Ishikawa (cell line): ENCODE results near the gene OSM.

Source experiments
- CEBPB ChIP-seq: IDR thresholded peaks from 2 replicates; pipeline ENCODE4 v1.6.1; 2012
- CREB1 ChIP-seq: IDR thresholded peaks from 2 replicates; pipeline ENCODE4 v1.6.1; 2012; ENCODE audit warnings: low read depth
- EGR1 ChIP-seq: IDR thresholded peaks from 2 replicates; pipeline ENCODE4 v1.6.1; 2012
- EP300 ChIP-seq: IDR thresholded peaks from 2 replicates; pipeline ENCODE4 v1.6.1; 2012; ENCODE audit warnings: borderline replicate concordance
- FOXM1 ChIP-seq: IDR thresholded peaks from 2 replicates; pipeline ENCODE4 v1.6.1; 2012; ENCODE audit warnings: low read depth, borderline replicate concordance
- NFIC ChIP-seq: IDR thresholded peaks from 2 replicates; pipeline ENCODE4 v1.6.1; 2012
- RAD21 ChIP-seq: IDR thresholded peaks from 2 replicates; pipeline ENCODE4 v1.6.1; 2012; ENCODE audit warnings: low read depth
- TAF1 ChIP-seq: IDR thresholded peaks from 2 replicates; pipeline ENCODE4 v1.6.1; 2012; ENCODE audit warnings: low read depth, mild to moderate bottlenecking
- TCF12 ChIP-seq: IDR thresholded peaks from 2 replicates; pipeline ENCODE4 v1.6.1; 2012; ENCODE audit warnings: low read depth
- YY1 ChIP-seq: IDR thresholded peaks from 2 replicates; pipeline ENCODE4 v1.6.1; 2012; ENCODE audit warnings: low read depth
- ZBTB7A ChIP-seq: IDR thresholded peaks from 2 replicates; pipeline ENCODE4 v1.6.1; 2012; ENCODE audit warnings: low read depth
- TF ChIP-seq, protein P1 (sequence below): IDR thresholded peaks from 2 replicates; pipeline ENCODE4 v1.6.1; 2012; ENCODE audit warnings: low read depth, mild to moderate bottlenecking
- TF ChIP-seq, protein P2 (sequence below): IDR thresholded peaks from 2 replicates; pipeline ENCODE4 v1.6.1; 2012
- TF ChIP-seq, protein P3 (sequence below): IDR thresholded peaks from 2 replicates; pipeline ENCODE4 v1.6.1; 2012

DNA sequence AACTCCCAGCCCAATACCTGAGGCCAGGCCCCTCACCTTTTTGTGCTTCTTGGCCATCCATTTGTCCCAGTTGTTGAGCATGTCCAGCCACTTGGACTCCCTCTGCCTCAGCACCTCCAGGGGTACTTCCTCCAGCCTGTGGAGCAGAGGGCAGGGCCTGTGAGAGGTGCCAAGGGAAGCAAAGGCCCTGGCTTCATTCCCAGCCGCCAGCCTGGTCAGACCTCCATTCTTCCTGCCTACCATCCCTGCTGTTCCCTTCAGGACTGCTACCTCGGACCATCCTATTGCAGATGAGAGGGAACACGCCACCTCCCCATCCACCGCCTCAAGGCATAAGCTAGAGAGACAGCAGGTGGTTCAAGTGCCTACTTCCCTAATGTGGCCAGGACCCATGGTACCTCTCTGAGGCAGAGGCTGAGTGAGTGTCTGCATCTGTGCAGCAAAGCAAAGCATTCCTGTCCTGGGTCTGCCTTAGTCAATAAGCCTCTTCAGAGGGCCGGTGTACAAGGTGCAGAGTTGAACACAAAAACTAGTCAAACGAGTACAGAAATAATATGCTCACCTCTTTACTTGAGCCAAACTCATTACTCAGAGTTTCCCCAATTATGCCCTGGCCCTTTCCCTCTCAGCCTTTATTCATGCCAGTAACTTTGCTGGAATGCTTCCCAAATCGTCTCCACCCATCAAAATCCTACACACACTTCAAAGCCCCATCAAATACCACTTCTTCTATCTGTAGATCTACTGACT lies 38.0 kb upstream of the OSM start:
- TF ChIP-seq ZBTB7A (no peak), CEBPB (peak; percentile 2; the same call in 1 of the 2 replicates), TCF12 (peak; percentile 84), FOXM1 (no peak; the same call in 1 of the 2 replicates), TAF1 (no peak), RAD21 (no peak; the same call in 1 of the 2 replicates), EGR1 (no peak), EP300 (peak; percentile 81; the same call in 1 of the 2 replicates), YY1 (no peak; the same call in 1 of the 2 replicates), CREB1 (no peak), NFIC (peak; percentile 92)
- TF ChIP-seq, protein P1, sequence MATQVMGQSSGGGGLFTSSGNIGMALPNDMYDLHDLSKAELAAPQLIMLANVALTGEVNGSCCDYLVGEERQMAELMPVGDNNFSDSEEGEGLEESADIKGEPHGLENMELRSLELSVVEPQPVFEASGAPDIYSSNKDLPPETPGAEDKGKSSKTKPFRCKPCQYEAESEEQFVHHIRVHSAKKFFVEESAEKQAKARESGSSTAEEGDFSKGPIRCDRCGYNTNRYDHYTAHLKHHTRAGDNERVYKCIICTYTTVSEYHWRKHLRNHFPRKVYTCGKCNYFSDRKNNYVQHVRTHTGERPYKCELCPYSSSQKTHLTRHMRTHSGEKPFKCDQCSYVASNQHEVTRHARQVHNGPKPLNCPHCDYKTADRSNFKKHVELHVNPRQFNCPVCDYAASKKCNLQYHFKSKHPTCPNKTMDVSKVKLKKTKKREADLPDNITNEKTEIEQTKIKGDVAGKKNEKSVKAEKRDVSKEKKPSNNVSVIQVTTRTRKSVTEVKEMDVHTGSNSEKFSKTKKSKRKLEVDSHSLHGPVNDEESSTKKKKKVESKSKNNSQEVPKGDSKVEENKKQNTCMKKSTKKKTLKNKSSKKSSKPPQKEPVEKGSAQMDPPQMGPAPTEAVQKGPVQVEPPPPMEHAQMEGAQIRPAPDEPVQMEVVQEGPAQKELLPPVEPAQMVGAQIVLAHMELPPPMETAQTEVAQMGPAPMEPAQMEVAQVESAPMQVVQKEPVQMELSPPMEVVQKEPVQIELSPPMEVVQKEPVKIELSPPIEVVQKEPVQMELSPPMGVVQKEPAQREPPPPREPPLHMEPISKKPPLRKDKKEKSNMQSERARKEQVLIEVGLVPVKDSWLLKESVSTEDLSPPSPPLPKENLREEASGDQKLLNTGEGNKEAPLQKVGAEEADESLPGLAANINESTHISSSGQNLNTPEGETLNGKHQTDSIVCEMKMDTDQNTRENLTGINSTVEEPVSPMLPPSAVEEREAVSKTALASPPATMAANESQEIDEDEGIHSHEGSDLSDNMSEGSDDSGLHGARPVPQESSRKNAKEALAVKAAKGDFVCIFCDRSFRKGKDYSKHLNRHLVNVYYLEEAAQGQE, result no peak
- TF ChIP-seq, protein P2, sequence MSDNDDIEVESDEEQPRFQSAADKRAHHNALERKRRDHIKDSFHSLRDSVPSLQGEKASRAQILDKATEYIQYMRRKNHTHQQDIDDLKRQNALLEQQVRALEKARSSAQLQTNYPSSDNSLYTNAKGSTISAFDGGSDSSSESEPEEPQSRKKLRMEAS, result 0 out of 2 replicates have a peak, but pooled peaks have one; percentile 35
- TF ChIP-seq, protein P3, sequence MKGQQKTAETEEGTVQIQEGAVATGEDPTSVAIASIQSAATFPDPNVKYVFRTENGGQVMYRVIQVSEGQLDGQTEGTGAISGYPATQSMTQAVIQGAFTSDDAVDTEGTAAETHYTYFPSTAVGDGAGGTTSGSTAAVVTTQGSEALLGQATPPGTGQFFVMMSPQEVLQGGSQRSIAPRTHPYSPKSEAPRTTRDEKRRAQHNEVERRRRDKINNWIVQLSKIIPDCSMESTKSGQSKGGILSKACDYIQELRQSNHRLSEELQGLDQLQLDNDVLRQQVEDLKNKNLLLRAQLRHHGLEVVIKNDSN, result no peak
